ENCODE data around the gene GARNL3. TPM values are rescaled to one million over a fixed set of nuclear protein-coding genes. Genes with fewer than 3 reads are reported as not detected.

GARNL3 gene
- total RNA-seq, 1 experiment from 2014 or later, result 2.8 TPM

DNA sequence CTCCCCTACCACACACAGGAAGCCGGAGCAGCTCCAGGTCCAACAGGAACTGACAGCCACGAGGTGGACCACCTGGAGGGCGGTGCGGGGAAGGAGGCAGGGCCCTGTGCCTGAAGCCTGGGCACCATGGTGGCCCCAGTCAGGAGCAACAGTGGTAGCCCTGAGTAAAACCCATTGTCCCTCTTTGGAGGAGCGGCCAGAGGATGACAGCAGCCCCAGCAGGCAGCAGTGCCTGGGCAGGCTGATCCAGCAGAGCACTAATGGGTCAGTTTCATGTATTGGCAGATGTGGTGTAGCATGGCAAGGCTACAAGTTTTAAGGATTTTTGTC lies 47.7 kb upstream of the GARNL3 start:
- no peaks in the 10 kb centered on the region for H3K36me3 Mint-ChIP-seq (ENCODE audit: insufficient read depth, unreplicated experiment)
- H3K27me3 Mint-ChIP-seq (ENCODE audit: unreplicated experiment), result peaks cover 1% of the 10 kb centered on the region
- no TSS peak for BruUV-seq (replicated peaks)
- no peak overlapping the region for H3K27ac Mint-ChIP-seq (ENCODE audit: unreplicated experiment)
- TF ChIP-seq, protein P1, sequence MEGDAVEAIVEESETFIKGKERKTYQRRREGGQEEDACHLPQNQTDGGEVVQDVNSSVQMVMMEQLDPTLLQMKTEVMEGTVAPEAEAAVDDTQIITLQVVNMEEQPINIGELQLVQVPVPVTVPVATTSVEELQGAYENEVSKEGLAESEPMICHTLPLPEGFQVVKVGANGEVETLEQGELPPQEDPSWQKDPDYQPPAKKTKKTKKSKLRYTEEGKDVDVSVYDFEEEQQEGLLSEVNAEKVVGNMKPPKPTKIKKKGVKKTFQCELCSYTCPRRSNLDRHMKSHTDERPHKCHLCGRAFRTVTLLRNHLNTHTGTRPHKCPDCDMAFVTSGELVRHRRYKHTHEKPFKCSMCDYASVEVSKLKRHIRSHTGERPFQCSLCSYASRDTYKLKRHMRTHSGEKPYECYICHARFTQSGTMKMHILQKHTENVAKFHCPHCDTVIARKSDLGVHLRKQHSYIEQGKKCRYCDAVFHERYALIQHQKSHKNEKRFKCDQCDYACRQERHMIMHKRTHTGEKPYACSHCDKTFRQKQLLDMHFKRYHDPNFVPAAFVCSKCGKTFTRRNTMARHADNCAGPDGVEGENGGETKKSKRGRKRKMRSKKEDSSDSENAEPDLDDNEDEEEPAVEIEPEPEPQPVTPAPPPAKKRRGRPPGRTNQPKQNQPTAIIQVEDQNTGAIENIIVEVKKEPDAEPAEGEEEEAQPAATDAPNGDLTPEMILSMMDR (IDR thresholded peaks at IDR 0.05; ENCODE audit: unreplicated experiment), result no peak
- intact Hi-C loops (cut with micrococcal nuclease; ENCODE audit: unreplicated experiment), result no loop called here
- DNase-seq, result no peak
- peaks cover 7% of the 10 kb centered on the region for H3K4me1 Mint-ChIP-seq (ENCODE audit: low read depth, unreplicated experiment)
- CTCF ChIA-PET, result no interaction called here
- no peaks in the 10 kb centered on the region for H3K9me3 Mint-ChIP-seq (ENCODE audit: low read depth, unreplicated experiment)
- H3K4me3 Mint-ChIP-seq (ENCODE audit: low read depth, unreplicated experiment), result no peak overlapping the region

DNA sequence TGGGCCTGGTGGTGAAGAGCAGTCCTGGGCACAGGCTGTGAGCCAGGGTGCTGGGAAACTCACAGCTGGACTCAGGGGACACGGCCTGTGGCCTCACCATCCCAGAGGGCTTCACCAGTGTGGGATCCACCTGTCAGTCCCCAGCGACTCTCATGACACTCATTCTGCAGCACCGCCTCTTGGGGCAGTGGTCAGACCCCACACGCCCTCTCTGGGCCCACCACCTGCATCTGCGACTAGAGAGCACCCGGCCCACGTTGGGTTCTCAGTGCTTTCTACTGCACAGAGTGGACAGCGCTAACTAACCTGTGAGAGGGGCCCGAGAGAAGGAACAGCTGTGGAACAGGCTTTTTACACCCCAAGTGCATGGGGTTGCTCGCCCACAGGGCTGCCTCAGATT lies 45.8 kb upstream of the GARNL3 start:
- H3K4me1 Mint-ChIP-seq (ENCODE audit: low read depth, unreplicated experiment), result peaks cover 7% of the 10 kb centered on the region
- TF ChIP-seq, protein P1 (IDR thresholded peaks at IDR 0.05; ENCODE audit: unreplicated experiment), result no peak
- CTCF ChIA-PET, result no interaction called here
- H3K27me3 Mint-ChIP-seq (ENCODE audit: unreplicated experiment), result peaks cover 21% of the 10 kb centered on the region
- H3K9me3 Mint-ChIP-seq (ENCODE audit: low read depth, unreplicated experiment), result no peaks in the 10 kb centered on the region
- no peak for DNase-seq
- peaks cover 2% of the 10 kb centered on the region for H3K36me3 Mint-ChIP-seq (ENCODE audit: insufficient read depth, unreplicated experiment)
- intact Hi-C loops (cut with micrococcal nuclease; ENCODE audit: unreplicated experiment), result no loop called here
- H3K27ac Mint-ChIP-seq (ENCODE audit: unreplicated experiment), result no peak overlapping the region
- H3K4me3 Mint-ChIP-seq (ENCODE audit: low read depth, unreplicated experiment), result no peak overlapping the region
- BruUV-seq (replicated peaks), result no TSS peak

DNA sequence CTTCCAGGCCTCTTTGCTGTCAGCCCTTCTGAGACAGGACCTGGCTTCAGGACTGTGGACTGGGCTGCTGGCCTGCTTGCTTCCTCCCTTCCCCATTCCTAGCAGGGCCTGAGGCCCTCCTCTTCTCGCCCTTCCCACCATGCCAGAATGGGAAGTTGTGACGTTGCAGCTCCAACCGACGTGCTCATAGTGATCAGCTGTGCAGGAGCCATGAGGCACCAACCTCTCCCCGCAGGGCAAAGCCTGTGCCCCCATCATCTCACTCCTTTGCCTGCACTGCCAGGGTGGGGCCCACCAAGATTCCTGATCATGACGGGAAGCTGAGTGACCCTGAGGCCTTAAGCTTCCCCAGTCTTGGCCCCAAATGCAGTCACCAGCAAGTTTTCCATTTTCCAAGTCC lies 45.1 kb upstream of the GARNL3 start:
- CTCF ChIA-PET, result no interaction called here
- DNase-seq, result no peak
- Mint-ChIP-seq H3K9me3 (ENCODE audit: low read depth, unreplicated experiment) (no peaks in the 10 kb centered on the region), H3K27me3 (ENCODE audit: unreplicated experiment) (peaks cover 22% of the 10 kb centered on the region), H3K27ac (ENCODE audit: unreplicated experiment) (no peak overlapping the region), H3K36me3 (ENCODE audit: insufficient read depth, unreplicated experiment) (peaks cover 9% of the 10 kb centered on the region), H3K4me1 (ENCODE audit: low read depth, unreplicated experiment) (peaks cover 5% of the 10 kb centered on the region), H3K4me3 (ENCODE audit: low read depth, unreplicated experiment) (no peak overlapping the region)
- BruUV-seq (replicated peaks), result no TSS peak
- TF ChIP-seq, protein P1 (IDR thresholded peaks at IDR 0.05; ENCODE audit: unreplicated experiment), result no peak
- intact Hi-C loops (cut with micrococcal nuclease; ENCODE audit: unreplicated experiment), result no loop called here

DNA sequence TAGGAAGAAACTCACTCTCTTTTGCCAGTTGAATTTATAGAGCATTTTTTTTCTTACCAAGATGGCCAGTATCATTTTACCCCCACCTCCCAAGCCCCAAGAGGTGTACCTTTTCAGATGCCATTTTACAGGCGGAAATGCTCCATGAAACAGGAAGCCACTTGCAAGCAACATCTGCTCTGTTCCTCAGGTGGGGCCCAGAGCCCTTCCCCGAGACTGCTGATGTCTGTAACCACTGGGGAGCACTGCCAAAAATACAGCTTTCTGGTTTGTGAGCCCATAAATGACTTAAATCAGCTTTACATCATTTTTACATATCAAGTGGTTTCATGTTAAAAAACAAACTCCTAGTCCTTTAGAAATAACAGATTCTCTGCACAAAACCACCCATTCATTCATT lies 42.9 kb upstream of the GARNL3 start:
- DNase-seq, result no peak
- H3K27ac Mint-ChIP-seq (ENCODE audit: unreplicated experiment), result no peak overlapping the region
- H3K4me3 Mint-ChIP-seq (ENCODE audit: low read depth, unreplicated experiment), result no peak overlapping the region
- no peaks in the 10 kb centered on the region for H3K9me3 Mint-ChIP-seq (ENCODE audit: low read depth, unreplicated experiment)
- intact Hi-C loops (cut with micrococcal nuclease; ENCODE audit: unreplicated experiment), result no loop called here
- CTCF ChIA-PET, result no interaction called here
- H3K36me3 Mint-ChIP-seq (ENCODE audit: insufficient read depth, unreplicated experiment), result peaks cover 28% of the 10 kb centered on the region
- peaks cover 9% of the 10 kb centered on the region for H3K4me1 Mint-ChIP-seq (ENCODE audit: low read depth, unreplicated experiment)
- TF ChIP-seq, protein P1 (IDR thresholded peaks at IDR 0.05; ENCODE audit: unreplicated experiment), result no peak
- peaks cover 36% of the 10 kb centered on the region for H3K27me3 Mint-ChIP-seq (ENCODE audit: unreplicated experiment)
- no TSS peak for BruUV-seq (replicated peaks)
